ENCODE results near the gene ARMH1. TPM values are rescaled to one million over a fixed set of nuclear protein-coding genes. Genes with fewer than 3 reads are reported as not detected.
"Not testable (repeated sequence)": the region's sequence is repeated elsewhere in the genome, so short reads cannot be mapped to it uniquely, and the experiment has no call there.

ARMH1 gene
- total and polyA plus RNA-seq, 7 experiments from 2014 or later = 32.8 to 205 (median 71.8) TPM

DNA sequence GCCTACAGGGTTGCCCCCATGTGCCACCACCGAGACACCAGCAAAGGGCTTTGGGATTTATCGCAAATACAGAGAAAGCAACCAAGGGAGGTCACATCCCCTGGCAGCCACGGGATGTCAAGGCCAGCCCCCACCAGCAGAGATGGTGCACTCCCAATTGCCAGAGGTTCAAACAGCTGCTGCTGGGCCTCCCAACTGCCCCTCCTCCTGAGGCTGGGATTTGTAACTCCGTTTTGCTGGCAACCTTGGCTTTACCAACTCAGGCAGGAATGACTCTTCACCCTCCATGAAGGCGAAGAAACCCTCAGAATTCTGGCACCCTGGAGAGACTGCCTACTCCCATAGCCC, 11.9 kb upstream of the ARMH1 start:
- Histone ChIP-seq H3K27ac (ENCODE audit: low read depth, low read length) (no peak overlapping the region), H3K36me3 (ENCODE audit: control insufficient read depth in 2 of 3, insufficient read depth in 3 of 3, low read length in 3 of 3) (no peaks in the 10 kb centered on the region), H3K27me3 (ENCODE audit: control insufficient read depth in 2 of 2, insufficient read depth in 2 of 2, low read length in 2 of 2) (no peaks in the 10 kb centered on the region), H3K9me3 (ENCODE audit: control insufficient read depth in 2 of 3, low read length in 3 of 3) (no peaks in the 10 kb centered on the region), H3K4me1 (ENCODE audit: control insufficient read depth in 2 of 2, insufficient read depth in 2 of 2, low read length in 2 of 2) (peaks cover 0 to 8% of the 10 kb centered on the region in 2 donors), H3K4me3 (ENCODE audit: low read length) (no peak overlapping the region)
- CTCF ChIA-PET = interaction anchor here (1.3 kb wide), 1 partner anchor 10 kb away, joined by 6 read pairs; no protein-coding TSS in a partner anchor
- POLR2A ChIA-PET = interaction anchor here (0.5 kb wide), 1 partner anchor 585 kb away, joined by 3 read pairs; no protein-coding TSS in a partner anchor
- Mint-ChIP-seq H3K4me3 (no peak overlapping the region), H3K9me3 (no peaks in the 10 kb centered on the region), H3K36me3 (no peaks in the 10 kb centered on the region), H3K27me3 (no peaks in the 10 kb centered on the region), H3K27ac (no peak overlapping the region), H3K4me1 (peaks cover 6 to 17% (median 13%) of the 10 kb centered on the region in 7 donors)
- intact Hi-C loops (cut with micrococcal nuclease) = no loop called here
- DNase-seq (no peak), ATAC-seq (no peak)

DNA sequence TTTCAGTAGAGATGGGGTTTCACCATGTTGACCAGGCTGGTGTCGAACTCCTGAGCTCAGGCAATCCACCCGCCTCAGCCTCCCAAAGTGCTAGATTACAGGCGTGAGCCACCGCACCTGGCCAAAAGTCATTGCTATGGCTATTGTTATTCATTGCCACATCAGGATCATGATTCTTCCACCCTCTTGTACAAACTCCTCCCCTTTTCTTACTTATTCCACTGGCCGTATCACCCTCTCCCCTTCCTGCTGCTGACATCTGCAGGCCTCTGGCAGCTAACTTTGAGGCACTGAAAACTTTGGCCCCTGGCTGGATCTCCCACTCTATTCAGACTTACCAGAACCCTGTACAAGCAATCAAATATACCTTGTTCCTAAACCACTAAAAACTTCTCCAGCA, 11.1 kb upstream of the ARMH1 start:
- no peaks in the 10 kb centered on the region for H3K36me3 ChIP-seq (ENCODE audit: control insufficient read depth in 2 of 3, insufficient read depth in 3 of 3, low read length in 3 of 3)
- no peak overlapping the region for H3K4me3 Mint-ChIP-seq
- H3K4me1 ChIP-seq (ENCODE audit: control insufficient read depth in 2 of 2, insufficient read depth in 2 of 2, low read length in 2 of 2) = peaks cover 0 to 8% of the 10 kb centered on the region in 2 donors
- H3K9me3 ChIP-seq (ENCODE audit: control insufficient read depth in 2 of 3, low read length in 3 of 3) = no peaks in the 10 kb centered on the region
- ChIA-PET CTCF (interaction anchor here (2.3 kb wide), 1 partner anchor 11 kb away, joined by 10 read pairs; no protein-coding TSS in a partner anchor), POLR2A (no interaction called here)
- H3K27ac ChIP-seq (ENCODE audit: low read depth, low read length) = no peak overlapping the region
- no peaks in the 10 kb centered on the region for H3K27me3 ChIP-seq (ENCODE audit: control insufficient read depth in 2 of 2, insufficient read depth in 2 of 2, low read length in 2 of 2)
- no peak for ATAC-seq
- no peaks in the 10 kb centered on the region for H3K27me3 Mint-ChIP-seq
- H3K4me3 ChIP-seq (ENCODE audit: low read length) = no peak overlapping the region
- no peaks in the 10 kb centered on the region for H3K9me3 Mint-ChIP-seq
- no peaks in the 10 kb centered on the region for H3K36me3 Mint-ChIP-seq
- intact Hi-C loops (cut with micrococcal nuclease) = no loop called here
- peaks cover 6 to 17% (median 13%) of the 10 kb centered on the region in 7 donors for H3K4me1 Mint-ChIP-seq
- peak overlapping the region in 2 of 9 donors; percentile 14 to 57 for H3K27ac Mint-ChIP-seq
- DNase-seq = no peak

DNA sequence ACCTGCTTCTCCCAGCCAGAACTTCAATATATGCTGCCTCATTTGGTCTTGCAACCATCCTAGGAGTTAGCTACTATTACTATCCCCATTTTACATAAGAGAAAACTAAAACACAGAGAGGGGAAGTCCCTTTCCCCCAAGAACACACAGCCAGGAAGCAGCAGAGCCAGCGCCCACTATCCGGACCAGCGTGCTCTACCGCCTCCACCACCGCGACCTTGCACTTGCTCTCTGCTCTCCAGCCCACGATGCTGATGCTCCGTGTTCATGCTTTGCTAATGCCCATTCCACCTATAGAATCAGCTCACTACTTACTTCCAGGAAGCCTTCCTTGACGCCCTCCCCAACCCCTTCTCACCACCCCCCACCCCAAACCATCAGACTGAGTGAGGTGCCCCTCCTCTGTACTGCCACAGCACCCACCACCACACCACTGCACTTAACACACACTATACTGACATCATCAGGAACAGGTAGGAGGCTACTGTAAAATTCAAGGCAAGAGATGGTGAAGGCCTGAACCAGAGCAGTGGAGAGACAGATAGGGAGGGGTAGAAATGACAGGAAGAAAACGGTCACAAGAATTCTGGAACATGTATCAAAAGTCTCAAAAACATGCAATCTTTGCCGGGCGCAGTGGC, 9.7 kb upstream of the ARMH1 start:
- no peak overlapping the region for H3K27ac ChIP-seq (ENCODE audit: low read depth, low read length)

DNA sequence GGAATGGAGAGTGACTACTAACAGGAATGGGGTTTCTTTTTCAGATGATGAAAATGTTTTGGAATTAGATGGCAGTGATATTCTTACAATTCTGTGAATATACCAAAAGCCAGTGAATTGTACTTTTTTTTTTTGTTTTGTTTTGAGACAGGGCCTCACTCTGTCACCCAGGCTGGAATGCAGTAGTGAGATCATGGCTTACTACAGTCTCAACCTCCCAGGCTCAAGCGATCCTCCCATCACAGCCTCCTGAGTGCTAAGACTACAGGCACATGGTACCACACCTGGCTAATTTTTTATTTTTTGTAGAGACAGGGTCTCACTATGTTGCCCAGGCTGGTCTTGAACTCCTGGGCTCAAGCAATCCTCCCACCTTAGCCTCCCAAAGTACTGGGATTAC, 7.8 kb upstream of the ARMH1 start:
- H3K27me3 Mint-ChIP-seq; H3K4me3 Mint-ChIP-seq; POLR2A ChIA-PET; H3K9me3 ChIP-seq (ENCODE audit: control insufficient read depth in 2 of 3, low read length in 3 of 3); H3K4me3 ChIP-seq (ENCODE audit: low read length); CTCF ChIA-PET; DNase-seq; H3K36me3 Mint-ChIP-seq; H3K27ac ChIP-seq (ENCODE audit: low read depth, low read length); intact Hi-C loops (cut with micrococcal nuclease); H3K4me1 ChIP-seq (ENCODE audit: control insufficient read depth in 2 of 2, insufficient read depth in 2 of 2, low read length in 2 of 2); H3K27me3 ChIP-seq (ENCODE audit: control insufficient read depth in 2 of 2, insufficient read depth in 2 of 2, low read length in 2 of 2); ATAC-seq; H3K9me3 Mint-ChIP-seq; H3K36me3 ChIP-seq (ENCODE audit: control insufficient read depth in 2 of 3, insufficient read depth in 3 of 3, low read length in 3 of 3); H3K27ac Mint-ChIP-seq: not testable (repeated sequence)
- H3K4me1 Mint-ChIP-seq = peaks cover 6 to 17% (median 15%) of the 10 kb centered on the region in 7 donors

More for the DNA sequence above, 9.7 kb upstream of the ARMH1 start:
- DNase-seq = peak in 1 of 9 donors; percentile 44
- peak overlapping the region in 8 of 9 donors; percentile 3 to 81 (median 52) for H3K27ac Mint-ChIP-seq
- H3K9me3 Mint-ChIP-seq = no peaks in the 10 kb centered on the region
- peak overlapping the region in 9 of 10 donors; percentile 10 to 85 (median 47) for H3K4me3 Mint-ChIP-seq
- Histone ChIP-seq H3K27me3 (ENCODE audit: control insufficient read depth in 2 of 2, insufficient read depth in 2 of 2, low read length in 2 of 2) (no peaks in the 10 kb centered on the region), H3K9me3 (ENCODE audit: control insufficient read depth in 2 of 3, low read length in 3 of 3) (no peaks in the 10 kb centered on the region), H3K36me3 (ENCODE audit: control insufficient read depth in 2 of 3, insufficient read depth in 3 of 3, low read length in 3 of 3) (no peaks in the 10 kb centered on the region), H3K4me3 (ENCODE audit: low read length) (no peak overlapping the region), H3K4me1 (ENCODE audit: control insufficient read depth in 2 of 2, insufficient read depth in 2 of 2, low read length in 2 of 2) (peaks cover 0 to 8% of the 10 kb centered on the region in 2 donors)
- intact Hi-C loops (cut with micrococcal nuclease) = no loop called here
- H3K4me1 Mint-ChIP-seq = peaks cover 6 to 17% (median 13%) of the 10 kb centered on the region in 7 donors
- H3K36me3 Mint-ChIP-seq = no peaks in the 10 kb centered on the region
- H3K27me3 Mint-ChIP-seq = no peaks in the 10 kb centered on the region
- peak; percentile 57 for ATAC-seq
- CTCF ChIA-PET = interaction anchor here (1.0 to 2.3 kb wide), 2 partner anchors 12 to 447 kb away, joined by 3 to 10 read pairs; no protein-coding TSS in a partner anchor
- POLR2A ChIA-PET = interaction anchor here (0.6 to 1.5 kb wide), 4 partner anchors 9 to 265 kb away, joined by 3 to 6 read pairs (median 3); partner anchors contain the start of genes ARMH1 and TMEM53

DNA sequence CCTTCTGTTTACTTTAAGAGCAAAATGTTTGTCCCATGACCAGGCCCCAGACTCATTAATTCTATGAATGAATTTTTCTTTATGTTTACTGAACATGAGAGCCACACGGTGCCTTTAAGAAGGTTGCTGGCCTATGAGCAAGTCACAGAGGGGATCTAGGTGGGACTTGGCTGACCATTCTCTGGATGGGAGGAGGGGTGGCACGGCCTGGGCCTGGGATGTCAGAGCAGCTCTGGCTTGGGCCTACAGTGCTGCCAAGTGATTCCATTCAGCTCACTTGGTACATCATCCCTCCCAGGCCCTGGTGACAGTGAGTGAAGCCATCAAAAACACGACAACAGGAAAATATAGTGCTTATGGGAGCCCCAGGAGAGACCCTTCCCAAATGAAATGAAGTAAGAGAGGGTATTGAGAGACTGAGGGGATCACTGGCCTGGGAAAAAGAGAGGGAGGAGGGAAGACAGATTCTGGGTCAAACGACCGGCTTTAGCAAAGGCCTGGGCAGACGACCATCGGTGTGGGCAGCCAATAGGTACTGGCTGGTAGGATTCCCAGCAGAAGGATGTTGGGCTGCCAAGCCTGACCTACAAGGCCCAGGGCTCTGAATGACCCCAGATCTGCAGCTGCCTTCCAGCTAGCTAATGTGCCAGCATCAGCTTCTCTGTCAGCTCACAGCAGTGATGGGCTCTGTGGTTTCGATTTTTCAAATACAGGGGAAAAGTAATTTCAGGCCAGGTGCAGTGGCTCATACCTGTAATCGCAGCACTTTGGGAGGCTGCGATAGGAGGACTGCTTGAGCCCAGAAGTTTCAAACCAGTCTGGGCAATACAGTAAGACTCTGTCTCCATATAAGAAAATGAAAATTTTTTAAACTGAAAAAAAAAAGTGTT, 3.5 kb upstream of the ARMH1 start:
- Histone ChIP-seq H3K4me3 (ENCODE audit: low read length) (no peak overlapping the region), H3K27me3 (ENCODE audit: control insufficient read depth in 2 of 2, insufficient read depth in 2 of 2, low read length in 2 of 2) (no peaks in the 10 kb centered on the region), H3K9me3 (ENCODE audit: control insufficient read depth in 2 of 3, low read length in 3 of 3) (no peaks in the 10 kb centered on the region), H3K36me3 (ENCODE audit: control insufficient read depth in 2 of 3, insufficient read depth in 3 of 3, low read length in 3 of 3) (no peaks in the 10 kb centered on the region), H3K4me1 (ENCODE audit: control insufficient read depth in 2 of 2, insufficient read depth in 2 of 2, low read length in 2 of 2) (peaks cover 0 to 6% of the 10 kb centered on the region in 2 donors), H3K27ac (ENCODE audit: low read depth, low read length) (no peak overlapping the region)
- intact Hi-C loops (cut with micrococcal nuclease) = no loop called here
- no peak for ATAC-seq
- Mint-ChIP-seq H3K9me3 (no peaks in the 10 kb centered on the region), H3K36me3 (no peaks in the 10 kb centered on the region), H3K4me3 (peak overlapping the region in 1 of 10 donors; percentile 6), H3K4me1 (peaks cover 13 to 34% (median 23%) of the 10 kb centered on the region in 7 donors), H3K27ac (no peak overlapping the region), H3K27me3 (no peaks in the 10 kb centered on the region)
- no peak for DNase-seq
- POLR2A ChIA-PET = interaction anchor here (0.8 kb wide), 1 partner anchor 10 kb away, joined by 3 read pairs; no protein-coding TSS in a partner anchor
- CTCF ChIA-PET = interaction anchor here (0.6 kb wide), 1 partner anchor 59 kb away, joined by 3 read pairs; no protein-coding TSS in a partner anchor

DNA sequence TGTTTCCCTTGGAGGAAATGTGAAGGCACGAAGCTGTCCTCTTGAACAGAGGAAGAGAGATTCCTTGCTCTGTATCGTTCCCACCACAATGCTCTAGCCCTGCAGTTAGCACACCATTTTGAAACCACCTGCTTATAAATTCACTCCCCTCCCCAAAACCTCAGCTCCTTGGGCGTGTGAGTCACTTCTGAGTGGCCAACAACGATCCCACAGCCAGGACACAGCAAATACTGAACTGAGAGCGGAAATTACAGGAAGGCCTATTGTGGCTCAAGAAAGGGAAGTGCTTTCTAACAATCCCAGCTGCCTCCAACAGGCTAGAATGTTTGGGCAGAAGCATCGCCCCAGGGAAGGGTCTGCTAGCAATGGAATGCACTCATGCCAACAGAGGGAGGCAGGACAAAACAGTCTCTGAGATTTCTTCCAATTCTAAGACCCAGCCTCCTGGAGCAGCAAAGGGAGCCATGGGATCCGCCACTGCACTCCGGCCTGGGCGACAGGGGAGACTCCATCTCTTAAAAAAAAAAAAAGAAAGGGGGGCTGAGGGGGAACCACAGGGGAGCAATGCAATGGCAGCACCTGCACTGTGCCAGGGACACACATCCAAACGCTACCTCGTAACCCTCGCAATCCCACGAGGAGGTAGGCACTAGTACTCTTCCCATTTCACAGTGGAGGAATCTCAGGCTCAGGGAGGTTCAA, 2.1 kb upstream of the ARMH1 start:
- H3K4me1 ChIP-seq (ENCODE audit: control insufficient read depth in 2 of 2, insufficient read depth in 2 of 2, low read length in 2 of 2) = peaks cover 0 to 6% of the 10 kb centered on the region in 2 donors
- no peaks in the 10 kb centered on the region for H3K27me3 ChIP-seq (ENCODE audit: control insufficient read depth in 2 of 2, insufficient read depth in 2 of 2, low read length in 2 of 2)
- no peak for ATAC-seq
- Mint-ChIP-seq H3K27me3 (no peaks in the 10 kb centered on the region), H3K4me1 (peaks cover 13 to 34% (median 23%) of the 10 kb centered on the region in 7 donors), H3K36me3 (no peaks in the 10 kb centered on the region), H3K27ac (peak overlapping the region in 3 of 9 donors; percentile 57 to 63 (median 59)), H3K4me3 (peak overlapping the region in 7 of 10 donors; percentile 10 to 63 (median 36)), H3K9me3 (no peaks in the 10 kb centered on the region)
- intact Hi-C loops (cut with micrococcal nuclease) = no loop called here
- H3K27ac ChIP-seq (ENCODE audit: low read depth, low read length) = no peak overlapping the region
- H3K36me3 ChIP-seq (ENCODE audit: control insufficient read depth in 2 of 3, insufficient read depth in 3 of 3, low read length in 3 of 3) = no peaks in the 10 kb centered on the region
- H3K9me3 ChIP-seq (ENCODE audit: control insufficient read depth in 2 of 3, low read length in 3 of 3) = no peaks in the 10 kb centered on the region
- CTCF ChIA-PET = interaction anchor here (0.6 kb wide), 2 partner anchors 28 to 888 kb away, joined by 3 to 5 read pairs; no protein-coding TSS in a partner anchor
- POLR2A ChIA-PET = interaction anchor here (0.6 to 2.8 kb wide), 5 partner anchors 15 to 1572 kb away, joined by 3 to 14 read pairs (median 5); no protein-coding TSS in a partner anchor
- no peak overlapping the region for H3K4me3 ChIP-seq (ENCODE audit: low read length)
- DNase-seq = no peak

All from naive thymus-derived CD4-positive, alpha-beta T cell (primary cell).